ENCODE results near the gene SORCS2.

DNA sequence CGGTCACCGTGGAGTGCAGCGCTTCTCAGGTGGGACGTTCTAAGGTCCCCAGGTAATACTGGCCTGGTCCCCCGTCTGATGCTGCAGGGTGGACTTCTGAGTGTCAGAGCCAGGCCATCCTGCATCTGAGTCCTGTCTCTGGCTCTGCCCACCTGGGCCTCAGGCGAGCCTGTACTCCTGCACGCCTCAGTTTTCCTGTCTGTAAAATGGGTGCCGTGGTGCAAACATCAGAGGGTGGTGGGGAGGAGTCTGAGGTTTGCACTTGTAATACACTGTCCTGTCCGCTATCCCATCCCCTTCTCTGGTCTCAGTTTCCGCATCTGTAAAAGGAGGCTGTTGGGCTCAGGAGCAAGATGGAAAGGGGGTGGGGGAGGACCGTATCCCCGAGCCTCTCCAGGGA is 41.3 kb downstream of the SORCS2 start:
- TF ChIP-seq EZH2 (IDR thresholded peaks at IDR 0.05; ENCODE audit: borderline replicate concordance, low read depth, low read length, severe bottlenecking) = no peak
- TF ChIP-seq, protein P1, sequence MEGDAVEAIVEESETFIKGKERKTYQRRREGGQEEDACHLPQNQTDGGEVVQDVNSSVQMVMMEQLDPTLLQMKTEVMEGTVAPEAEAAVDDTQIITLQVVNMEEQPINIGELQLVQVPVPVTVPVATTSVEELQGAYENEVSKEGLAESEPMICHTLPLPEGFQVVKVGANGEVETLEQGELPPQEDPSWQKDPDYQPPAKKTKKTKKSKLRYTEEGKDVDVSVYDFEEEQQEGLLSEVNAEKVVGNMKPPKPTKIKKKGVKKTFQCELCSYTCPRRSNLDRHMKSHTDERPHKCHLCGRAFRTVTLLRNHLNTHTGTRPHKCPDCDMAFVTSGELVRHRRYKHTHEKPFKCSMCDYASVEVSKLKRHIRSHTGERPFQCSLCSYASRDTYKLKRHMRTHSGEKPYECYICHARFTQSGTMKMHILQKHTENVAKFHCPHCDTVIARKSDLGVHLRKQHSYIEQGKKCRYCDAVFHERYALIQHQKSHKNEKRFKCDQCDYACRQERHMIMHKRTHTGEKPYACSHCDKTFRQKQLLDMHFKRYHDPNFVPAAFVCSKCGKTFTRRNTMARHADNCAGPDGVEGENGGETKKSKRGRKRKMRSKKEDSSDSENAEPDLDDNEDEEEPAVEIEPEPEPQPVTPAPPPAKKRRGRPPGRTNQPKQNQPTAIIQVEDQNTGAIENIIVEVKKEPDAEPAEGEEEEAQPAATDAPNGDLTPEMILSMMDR (IDR thresholded peaks at IDR 0.05; ENCODE audit: borderline replicate concordance, extremely low read depth, low read length, poor library complexity, severe bottlenecking) = no peak
